ENCODE measurements around the gene MORF4L2. TPM values are rescaled to one million over a fixed set of nuclear protein-coding genes. Genes with fewer than 3 reads are reported as not detected.

The MORF4L2 gene
- total and polyA plus RNA-seq, 2 of the 8 experiments (the other 6 are each of a cell fraction or from before 2014, with no cell fraction given): 235 to 373 TPM

GRCh38 chrX:103651151-103651773 is 35.2 kb downstream of the MORF4L2 start:
- H3K18ac ChIP-seq (ENCODE audit: extremely low read depth, low read length): no peak overlapping the region
- H3K9ac ChIP-seq (replicated peaks in 1 of 4; ENCODE audit: extremely low read depth in 1 of 4, low read depth in 3 of 4, low read length in 3 of 4): no peak overlapping the region
- FAIRE-seq (peak; percentile 24), DNase-seq (ENCODE audit: low read depth in 1 of 2, low spot score in 2 of 2) (no peak)
- H4K8ac ChIP-seq (ENCODE audit: extremely low read depth, insufficient read depth, low read length): no peak overlapping the region
- no peaks in the 10 kb centered on the region for H3K9me3 ChIP-seq (ENCODE audit: insufficient read depth in 2 of 2, low read depth in 1 of 2, low read length in 1 of 2)
- H2AFZ ChIP-seq (ENCODE audit: low read length): no peak overlapping the region
- H3K4me2 ChIP-seq (ENCODE audit: insufficient read depth in 1 of 2, low read depth in 2 of 2, low read length in 2 of 2): no peak overlapping the region
- WGBS, 2 experiments (ENCODE audit: extremely low coverage in 1 of 2, insufficient coverage in 1 of 2, insufficient read length in 1 of 2, insufficient replicate concordance in 2 of 2, low coverage in 1 of 2, low lambda C conversion rate in 2 of 2, missing lambda C conversion rate in 1 of 2): 100% methylated on average over 2 of the region's 2 CpGs; no CpG with 5 or more reads in 1 of the 2 experiments
- H3K14ac ChIP-seq (ENCODE audit: insufficient read length): no peak overlapping the region
- H4K20me1 ChIP-seq (replicated peaks in 1 of 2; ENCODE audit: control insufficient read depth in 1 of 2, insufficient read depth in 2 of 2, low read length in 2 of 2): no peaks in the 10 kb centered on the region
- H3K36me3 ChIP-seq (ENCODE audit: control insufficient read depth in 2 of 4, insufficient read depth in 4 of 4, low read length in 3 of 4): no peaks in the 10 kb centered on the region
- H3K23me2 ChIP-seq (ENCODE audit: low read depth, low read length): no peaks in the 10 kb centered on the region
- CTCF ChIA-PET (ENCODE audit: partially characterized antibody): interaction anchor here (0.5 kb wide), 1 partner anchor 722 kb away, joined by 3 read pairs; no protein-coding TSS in a partner anchor
- H2BK20ac ChIP-seq (ENCODE audit: low read length): no peak overlapping the region
- no peak overlapping the region for H3K27ac ChIP-seq (ENCODE audit: low read depth, low read length)
- H3K27me3 ChIP-seq (replicated peaks in 1 of 4; ENCODE audit: control insufficient read depth in 3 of 4, extremely low read depth in 1 of 4, insufficient read depth in 3 of 4, low read length in 3 of 4): no peaks in the 10 kb centered on the region
- no peaks in the 10 kb centered on the region for H3K79me2 ChIP-seq (ENCODE audit: control insufficient read depth in 1 of 2, insufficient read depth in 2 of 2, low read length in 2 of 2)
- no peak overlapping the region for H2BK120ac ChIP-seq (replicated peaks; ENCODE audit: low read depth, low read length)
- H4K91ac ChIP-seq (replicated peaks; ENCODE audit: insufficient read length, low read length): no peak overlapping the region
- no peak overlapping the region for H2BK15ac ChIP-seq (ENCODE audit: low read length)
- no peak overlapping the region for H3K4ac ChIP-seq (replicated peaks; ENCODE audit: insufficient read length, low read depth, low read length)
- POLR2A ChIA-PET (ENCODE audit: partially characterized antibody): interaction anchor here (1.0 kb wide), 1 partner anchor 14 kb away, joined by 3 read pairs; no protein-coding TSS in a partner anchor
- H2BK12ac ChIP-seq (ENCODE audit: low read depth, low read length): no peak overlapping the region
- no peaks in the 10 kb centered on the region for H3K79me1 ChIP-seq (ENCODE audit: low read depth, low read length)
- no peak overlapping the region for H2BK5ac ChIP-seq (ENCODE audit: low read depth, low read length)
- no peak overlapping the region for H4K5ac ChIP-seq (ENCODE audit: insufficient read length, low read depth, low read length)
- no peak overlapping the region for H3K4me3 ChIP-seq (ENCODE audit: extremely low read depth in 1 of 4, insufficient read depth in 2 of 4, low read depth in 3 of 4, low read length in 4 of 4)
- H3K23ac ChIP-seq (ENCODE audit: insufficient read length): no peak overlapping the region
- H3K56ac ChIP-seq (replicated peaks; ENCODE audit: insufficient read length, low read depth, low read length): no peak overlapping the region
- H3K4me1 ChIP-seq (replicated peaks in 1 of 4; ENCODE audit: control insufficient read depth in 3 of 4, insufficient read depth in 4 of 4, low read length in 3 of 4): no peaks in the 10 kb centered on the region
- TF ChIP-seq NRF1 (IDR thresholded peaks at IDR 0.05; ENCODE audit: low read depth, low read length): no peak
- no peak for TF ChIP-seq EGR1 (IDR thresholded peaks at IDR 0.05; ENCODE audit: borderline replicate concordance, low read depth, low read length)
- no peak for TF ChIP-seq KDM4A (IDR thresholded peaks at IDR 0.05; ENCODE audit: low read depth, low read length, severe bottlenecking)
- no peak for TF ChIP-seq POLR2A (IDR thresholded peaks at IDR 0.05; ENCODE audit: control extremely low read depth in 1 of 2, low read depth in 2 of 2, low read length in 2 of 2)
- no peak for TF ChIP-seq TAF7 (optimal IDR thresholded peaks at IDR 0.05; ENCODE audit: borderline replicate concordance, low read depth, low read length)
- no peak for TF ChIP-seq CBX8 (IDR thresholded peaks at IDR 0.05; ENCODE audit: borderline replicate concordance, low read depth, low read length)
- TF ChIP-seq, protein P1, sequence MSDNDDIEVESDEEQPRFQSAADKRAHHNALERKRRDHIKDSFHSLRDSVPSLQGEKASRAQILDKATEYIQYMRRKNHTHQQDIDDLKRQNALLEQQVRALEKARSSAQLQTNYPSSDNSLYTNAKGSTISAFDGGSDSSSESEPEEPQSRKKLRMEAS (IDR thresholded peaks at IDR 0.05): no peak
- H2AK5ac ChIP-seq (ENCODE audit: low read depth, low read length): no peak overlapping the region
